SK-N-SH (cell line): Measurements from ENCODE around the gene DSG2.

ENCODE experiments used
- CTCF ChIP-seq: fragments of 200-600 bp; sonication (generic); IDR thresholded peaks from 2 replicates; pipeline ENCODE4 v1.6.1; 2017; ENCODE audit warnings: antibody characterized with exemption, mild to moderate bottlenecking, moderate library complexity
- EZH2phosphoT487 ChIP-seq: fragments of 200-600 bp; sonication (generic); IDR thresholded peaks from 2 replicates; pipeline ENCODE4 v1.6.1; 2017; ENCODE audit warnings: low read depth, mixed run types, mild to moderate bottlenecking, antibody characterized with exemption, moderate library complexity, borderline replicate concordance
- MEF2A ChIP-seq: IDR thresholded peaks from 2 replicates; pipeline ENCODE4 v1.4.0; 2012; ENCODE audit warnings: low read depth, borderline replicate concordance
- RXRA ChIP-seq: IDR thresholded peaks from 2 replicates; pipeline ENCODE4 v1.4.0; 2012; ENCODE audit warnings: low read depth, mild to moderate bottlenecking, borderline replicate concordance

- no peak for TF ChIP-seq RXRA
- TF ChIP-seq CTCF, result no peak
- no peak for TF ChIP-seq MEF2A
- no peak for TF ChIP-seq EZH2phosphoT487
Observed at GRCh38 chr18:31469629-31470028, 28.3 kb upstream of the DSG2 start.
